K562 (cell line): Measurements from ENCODE around the gene CIAO2B. TPM values are rescaled to one million over a fixed set of nuclear protein-coding genes. Genes with fewer than 3 reads are reported as not detected.

Source experiments
- CC2D1A ChIP-seq: fragments of 450-650 bp; IDR thresholded peaks from 2 replicates; pipeline ENCODE4 v1.6.1; 2017; ENCODE audit warnings: mild to moderate bottlenecking
- CTCFL ChIP-seq: IDR thresholded peaks from 2 replicates; pipeline ENCODE4 v1.6.1; 2011; ENCODE audit warnings: borderline replicate concordance, low read depth, mild to moderate bottlenecking, moderate library complexity, low read length; ENCODE audit not compliant: insufficient read depth, poor library complexity, severe bottlenecking
- FOXJ3 ChIP-seq: sonication (generic); formaldehyde crosslinking; IDR thresholded peaks from 2 replicates; pipeline ENCODE4 v1.4.0; 2020; ENCODE audit warnings: mild to moderate bottlenecking, missing genetic modification reagents
- GABPB2 ChIP-seq: fragments of 250-450 bp; sonication (Bioruptor Pico); conservative IDR thresholded peaks from 2 replicates; pipeline ENCODE4 v1.5.1; 2021; ENCODE audit warnings: mild to moderate bottlenecking
- MGA ChIP-seq: fragments of 450-650 bp; IDR thresholded peaks from 2 replicates; pipeline ENCODE4 v1.6.1; 2016; ENCODE audit warnings: mild to moderate bottlenecking, moderate library complexity
- PHTF2 ChIP-seq: fragments of 250-450 bp; sonication (Bioruptor Pico); IDR thresholded peaks from 2 replicates; pipeline ENCODE4 v1.5.0; 2021; ENCODE audit warnings: mild to moderate bottlenecking
- PTRF ChIP-seq: fragments of 450-650 bp; IDR thresholded peaks from 2 replicates; pipeline ENCODE4 v1.6.1; 2016; ENCODE audit warnings: mild to moderate bottlenecking, missing genetic modification characterization, missing compliant biosample characterization
- ZNF253 ChIP-seq: fragments of 250-450 bp; sonication (Bioruptor Pico); conservative IDR thresholded peaks from 2 replicates; pipeline ENCODE4 v1.6.1; 2021; ENCODE audit warnings: mild to moderate bottlenecking
- ZNF586 ChIP-seq: fragments of 450-650 bp; formaldehyde crosslinking; conservative IDR thresholded peaks from 2 replicates; pipeline ENCODE4 v1.4.0; 2020; ENCODE audit warnings: mild to moderate bottlenecking, moderate library complexity
- polyA plus RNA-seq, 8 experiments: library from polyadenylated mRNA; depleted of rRNA in 4 of 8; stranded (reverse) in 5 of 8; unstranded in 3 of 8; fragments of >200 nt; fragmentation: Nextera tagmentation in 2 of 8; fragmentation: Illumina TruSeq in 1 of 8; extraction: Ambion mirVana in 2 of 8; extraction: Trizol in 1 of 8; gene quantifications; 2 replicates each; pipeline versions ENCODE4 v1.2.1 to v1.2.3, GENCODE V29; 2011 to 2014; ENCODE audit warnings: inconsistent platforms in 1 of 8, missing spikeins in 1 of 8
- total RNA-seq, 7 experiments: library from RNA; depleted of rRNA in 6 of 7; stranded (reverse); fragments of >200 nt in 6 of 7; fragmentation: Illumina TruSeq in 2 of 7; extraction: Trizol in 2 of 7; gene quantifications; 2 replicates each; pipeline versions ENCODE4 v1.2.1 to v1.2.3, GENCODE V29; 2011 to 2021; ENCODE audit warnings: low replicate concordance in 1 of 7
- TF ChIP-seq, protein P1 (sequence below): fragments of 450-650 bp; IDR thresholded peaks from 2 replicates; pipeline ENCODE4 v1.6.1; 2016; ENCODE audit warnings: mild to moderate bottlenecking

Gene CIAO2B
- total and polyA plus RNA-seq, 9 of the 15 experiments (the other 6 are each of a cell fraction or from before 2014, with no cell fraction given) = 86.8 to 182 (median 113) TPM

GRCh38 chr16:66894948-66895688 is 39.1 kb downstream of the CIAO2B start (continued):
- TF ChIP-seq MGA = no peak
- TF ChIP-seq, protein P1, sequence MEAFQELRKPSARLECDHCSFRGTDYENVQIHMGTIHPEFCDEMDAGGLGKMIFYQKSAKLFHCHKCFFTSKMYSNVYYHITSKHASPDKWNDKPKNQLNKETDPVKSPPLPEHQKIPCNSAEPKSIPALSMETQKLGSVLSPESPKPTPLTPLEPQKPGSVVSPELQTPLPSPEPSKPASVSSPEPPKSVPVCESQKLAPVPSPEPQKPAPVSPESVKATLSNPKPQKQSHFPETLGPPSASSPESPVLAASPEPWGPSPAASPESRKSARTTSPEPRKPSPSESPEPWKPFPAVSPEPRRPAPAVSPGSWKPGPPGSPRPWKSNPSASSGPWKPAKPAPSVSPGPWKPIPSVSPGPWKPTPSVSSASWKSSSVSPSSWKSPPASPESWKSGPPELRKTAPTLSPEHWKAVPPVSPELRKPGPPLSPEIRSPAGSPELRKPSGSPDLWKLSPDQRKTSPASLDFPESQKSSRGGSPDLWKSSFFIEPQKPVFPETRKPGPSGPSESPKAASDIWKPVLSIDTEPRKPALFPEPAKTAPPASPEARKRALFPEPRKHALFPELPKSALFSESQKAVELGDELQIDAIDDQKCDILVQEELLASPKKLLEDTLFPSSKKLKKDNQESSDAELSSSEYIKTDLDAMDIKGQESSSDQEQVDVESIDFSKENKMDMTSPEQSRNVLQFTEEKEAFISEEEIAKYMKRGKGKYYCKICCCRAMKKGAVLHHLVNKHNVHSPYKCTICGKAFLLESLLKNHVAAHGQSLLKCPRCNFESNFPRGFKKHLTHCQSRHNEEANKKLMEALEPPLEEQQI = no peak
- TF ChIP-seq ZNF253 (CRISPR knock-in tag) = no peak
- no peak for TF ChIP-seq PHTF2 (CRISPR knock-in tag)
- TF ChIP-seq ZNF586 = no peak
- peak; percentile 90 for TF ChIP-seq CC2D1A
- TF ChIP-seq PTRF = no peak
- no peak for TF ChIP-seq FOXJ3
- TF ChIP-seq GABPB2 = no peak
- TF ChIP-seq CTCFL = no peak
